Epithelial cell of proximal tubule (primary cell): ENCODE results near the gene MMP7. TPM values are rescaled to one million over a fixed set of nuclear protein-coding genes. Genes with fewer than 3 reads are reported as not detected.

Source experiments
- DNase-seq: peaks from one replicate; pipeline ENCODE4 v3.0.0-alpha.2; 2011; ENCODE audit warnings: low read depth
- H3K4me3 ChIP-seq: 2 replicates; pipeline ENCODE4 v1.5.1; 2011; ENCODE audit warnings: low read depth, mild to moderate bottlenecking, low read length
- total RNA-seq: library from RNA; depleted of rRNA; stranded (reverse); fragments of >200 nt; gene quantifications from 2 replicates; pipeline ENCODE4 v1.2.3, GENCODE V29; 2015
- TF ChIP-seq, protein P1 (sequence below): conservative IDR thresholded peaks from 2 replicates; pipeline ENCODE4 v1.5.1; 2012; ENCODE audit warnings: low read depth, mild to moderate bottlenecking, low read length

MMP7 gene
- total RNA-seq, 1 donor from 2014 or later: 321 TPM

DNA sequence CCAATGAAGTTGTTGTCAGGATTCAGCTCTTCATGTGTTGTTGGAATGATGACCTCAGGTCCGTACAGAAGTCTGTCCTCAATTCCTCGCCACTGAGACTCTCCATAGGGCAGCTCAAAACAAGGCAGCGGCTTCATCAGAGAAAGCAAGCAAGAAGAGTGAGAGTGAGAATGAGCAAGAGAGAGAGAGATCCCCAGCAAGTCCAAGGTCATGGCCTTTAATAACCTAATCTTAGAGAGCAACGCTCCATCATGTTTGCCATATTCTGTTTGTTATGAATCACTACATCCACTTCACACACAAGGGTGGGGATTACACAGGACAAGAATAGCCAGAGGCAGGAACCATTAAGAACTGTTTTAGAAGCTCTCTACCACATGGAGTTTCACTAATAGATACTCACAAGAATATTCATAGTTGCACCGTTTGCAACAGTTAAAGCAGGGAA, 23.3 kb upstream of the MMP7 start:
- DNase-seq: no peak

DNA sequence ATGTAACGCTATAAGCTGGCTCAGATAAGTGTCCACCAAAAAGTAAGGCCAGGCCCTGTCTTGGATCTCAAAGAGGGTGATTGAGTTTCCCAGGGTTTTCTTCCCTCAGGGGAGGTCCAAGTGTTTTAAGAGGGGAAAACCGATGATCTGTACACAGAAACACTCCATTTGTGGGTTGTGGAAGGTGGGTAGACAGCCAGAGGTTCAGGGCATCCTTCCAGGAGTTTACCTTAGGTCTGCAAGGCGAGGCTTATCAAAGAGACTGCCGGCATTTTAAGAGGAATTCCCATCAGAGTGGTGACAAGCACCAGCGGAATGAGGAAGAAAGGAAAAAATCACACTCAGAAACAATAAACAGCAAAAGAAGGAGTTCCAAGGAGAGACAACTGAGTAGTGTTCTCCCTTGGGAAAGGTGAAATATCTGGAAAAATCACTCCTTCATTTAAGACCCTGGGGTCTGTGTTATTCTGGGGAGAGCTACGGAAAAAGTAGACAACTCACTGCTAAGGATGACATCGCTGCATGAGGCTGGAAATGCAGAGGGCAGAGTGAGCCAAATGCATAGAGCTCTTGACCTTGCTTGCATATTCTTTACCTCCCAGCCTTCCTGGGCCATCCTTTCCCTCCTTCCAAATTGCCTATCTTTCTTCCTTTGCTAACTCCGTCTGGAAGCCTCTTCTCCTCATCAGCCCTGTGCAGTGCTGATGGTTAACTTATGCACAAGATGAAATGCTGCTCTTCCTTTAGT, 22.1 kb upstream of the MMP7 start:
- H3K4me3 ChIP-seq: no peak overlapping the region
- no peak for DNase-seq
- TF ChIP-seq, protein P1, sequence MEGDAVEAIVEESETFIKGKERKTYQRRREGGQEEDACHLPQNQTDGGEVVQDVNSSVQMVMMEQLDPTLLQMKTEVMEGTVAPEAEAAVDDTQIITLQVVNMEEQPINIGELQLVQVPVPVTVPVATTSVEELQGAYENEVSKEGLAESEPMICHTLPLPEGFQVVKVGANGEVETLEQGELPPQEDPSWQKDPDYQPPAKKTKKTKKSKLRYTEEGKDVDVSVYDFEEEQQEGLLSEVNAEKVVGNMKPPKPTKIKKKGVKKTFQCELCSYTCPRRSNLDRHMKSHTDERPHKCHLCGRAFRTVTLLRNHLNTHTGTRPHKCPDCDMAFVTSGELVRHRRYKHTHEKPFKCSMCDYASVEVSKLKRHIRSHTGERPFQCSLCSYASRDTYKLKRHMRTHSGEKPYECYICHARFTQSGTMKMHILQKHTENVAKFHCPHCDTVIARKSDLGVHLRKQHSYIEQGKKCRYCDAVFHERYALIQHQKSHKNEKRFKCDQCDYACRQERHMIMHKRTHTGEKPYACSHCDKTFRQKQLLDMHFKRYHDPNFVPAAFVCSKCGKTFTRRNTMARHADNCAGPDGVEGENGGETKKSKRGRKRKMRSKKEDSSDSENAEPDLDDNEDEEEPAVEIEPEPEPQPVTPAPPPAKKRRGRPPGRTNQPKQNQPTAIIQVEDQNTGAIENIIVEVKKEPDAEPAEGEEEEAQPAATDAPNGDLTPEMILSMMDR: no peak

More for the DNA sequence above, 23.3 kb upstream of the MMP7 start:
- no peak overlapping the region for H3K4me3 ChIP-seq
- TF ChIP-seq, protein P1: no peak

DNA sequence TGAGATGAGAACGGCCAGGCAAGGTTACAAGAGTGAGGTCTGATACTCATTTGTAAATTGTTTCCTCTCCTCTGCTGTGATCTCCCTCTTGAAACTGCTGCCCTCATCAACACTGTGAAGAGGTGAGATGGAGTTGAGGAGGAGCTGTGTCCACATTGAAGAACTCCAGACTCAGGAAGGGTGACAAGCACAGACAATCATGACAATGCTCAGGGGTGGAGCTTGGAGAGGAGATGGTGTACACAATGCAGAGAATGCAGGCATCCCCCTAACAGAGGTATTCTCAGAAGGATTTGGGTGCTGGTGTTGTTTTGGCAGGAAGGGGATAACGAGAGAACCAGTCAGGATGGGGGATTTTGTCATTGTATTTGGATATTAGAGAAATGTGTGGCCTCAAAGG, 21.5 kb upstream of the MMP7 start:
- DNase-seq: no peak
- TF ChIP-seq, protein P1: no peak
- H3K4me3 ChIP-seq: no peak overlapping the region

DNA sequence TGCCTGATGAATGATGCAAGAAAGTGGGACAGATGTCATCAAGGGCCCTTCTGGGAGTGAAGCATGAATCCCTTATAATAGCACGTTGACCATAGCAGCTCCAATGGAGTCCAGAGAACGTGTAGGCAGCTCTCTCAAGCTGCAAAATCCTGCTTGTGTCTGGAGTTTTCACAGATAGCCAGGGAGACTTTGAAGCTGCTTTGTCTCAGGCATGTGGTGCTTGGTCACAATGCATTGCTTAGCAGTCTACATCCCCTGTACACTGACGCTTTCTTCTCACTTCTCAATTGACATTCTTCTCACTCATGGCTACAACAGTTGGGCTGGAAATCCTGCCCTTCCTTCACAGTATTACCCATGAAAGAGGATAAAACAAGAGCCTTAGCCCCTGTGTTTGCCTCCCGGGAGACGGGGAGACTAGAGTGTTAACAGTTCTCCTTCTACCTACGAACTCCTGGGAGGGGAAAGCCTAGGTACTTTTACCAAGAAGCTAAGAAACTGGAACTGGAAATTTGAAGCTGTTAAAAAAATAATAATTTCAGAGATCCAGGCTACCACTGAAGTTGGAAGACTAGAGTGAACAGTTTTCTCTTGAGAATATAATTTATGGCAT, 20.7 kb upstream of the MMP7 start:
- TF ChIP-seq, protein P1: no peak
- DNase-seq: no peak
- H3K4me3 ChIP-seq: no peak overlapping the region

DNA sequence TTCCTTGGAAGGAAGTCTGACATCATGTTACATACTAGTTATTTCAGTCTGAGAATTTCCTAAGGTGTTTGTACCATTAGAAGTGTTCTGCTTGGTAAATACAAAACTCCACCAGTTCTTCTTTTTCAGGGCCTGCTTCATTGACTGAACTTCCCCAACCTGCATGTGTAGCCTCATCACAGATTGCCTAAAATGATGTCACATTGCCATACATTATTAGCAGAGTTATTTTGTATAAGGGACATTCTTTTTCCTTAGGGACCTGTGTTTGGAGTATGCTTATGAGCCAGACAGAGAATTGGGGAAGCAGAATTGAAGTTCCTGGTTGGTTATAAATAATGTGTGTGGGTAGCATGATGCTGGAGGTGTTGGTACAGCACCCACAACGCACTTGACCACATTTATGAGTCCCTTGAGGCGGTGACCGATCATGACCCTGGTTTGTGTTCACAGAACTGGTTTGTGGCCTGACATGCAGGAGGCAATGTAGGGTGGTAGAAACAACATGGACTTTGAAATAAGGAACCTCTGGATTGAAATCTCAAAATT, 16.4 kb upstream of the MMP7 start:
- no peak overlapping the region for H3K4me3 ChIP-seq
- TF ChIP-seq, protein P1: no peak
- DNase-seq: no peak

DNA sequence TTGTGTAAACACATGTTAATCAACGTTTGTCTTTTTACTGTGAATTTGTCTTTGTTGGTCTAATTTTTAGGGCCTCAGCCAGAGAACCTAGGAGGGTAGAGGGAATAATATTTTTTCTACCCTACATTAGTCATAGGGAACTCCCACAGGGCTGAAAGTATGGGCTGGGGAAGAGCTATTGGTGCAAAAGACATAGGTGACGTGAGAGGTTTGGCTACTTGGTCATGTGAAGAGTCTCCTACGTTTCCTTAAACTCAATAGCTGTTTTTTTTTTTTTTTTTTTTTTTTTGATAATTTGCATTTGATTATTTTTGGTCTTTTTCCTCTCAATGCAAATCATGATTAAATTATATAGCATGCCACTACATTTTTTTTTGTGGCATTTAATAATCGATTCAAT, 15.9 kb upstream of the MMP7 start:
- TF ChIP-seq, protein P1: no peak
- no peak overlapping the region for H3K4me3 ChIP-seq
- DNase-seq: no peak
